Body of pancreas (tissue), 4 donors: Measurements from ENCODE around the gene FAU.

Experiments
- POLR2A ChIP-seq, 3 donors: fragments of 450-650 bp; IDR thresholded peaks; one replicate each; pipeline ENCODE4 v1.6.1; 2016; ENCODE audit warnings: antibody characterized with exemption in 3 of 3, mild to moderate bottlenecking in 2 of 3
- TF ChIP-seq, protein P1 (sequence below), 7 experiments: fragments of 450-650 bp in 4 of 7; fragments of 200-600 bp in 3 of 7; sonication (generic) in 3 of 7; IDR thresholded peaks; one replicate each; pipeline ENCODE4 v1.5.1; 2016 to 2019; ENCODE audit warnings: antibody characterized with exemption in 7 of 7

DNA sequence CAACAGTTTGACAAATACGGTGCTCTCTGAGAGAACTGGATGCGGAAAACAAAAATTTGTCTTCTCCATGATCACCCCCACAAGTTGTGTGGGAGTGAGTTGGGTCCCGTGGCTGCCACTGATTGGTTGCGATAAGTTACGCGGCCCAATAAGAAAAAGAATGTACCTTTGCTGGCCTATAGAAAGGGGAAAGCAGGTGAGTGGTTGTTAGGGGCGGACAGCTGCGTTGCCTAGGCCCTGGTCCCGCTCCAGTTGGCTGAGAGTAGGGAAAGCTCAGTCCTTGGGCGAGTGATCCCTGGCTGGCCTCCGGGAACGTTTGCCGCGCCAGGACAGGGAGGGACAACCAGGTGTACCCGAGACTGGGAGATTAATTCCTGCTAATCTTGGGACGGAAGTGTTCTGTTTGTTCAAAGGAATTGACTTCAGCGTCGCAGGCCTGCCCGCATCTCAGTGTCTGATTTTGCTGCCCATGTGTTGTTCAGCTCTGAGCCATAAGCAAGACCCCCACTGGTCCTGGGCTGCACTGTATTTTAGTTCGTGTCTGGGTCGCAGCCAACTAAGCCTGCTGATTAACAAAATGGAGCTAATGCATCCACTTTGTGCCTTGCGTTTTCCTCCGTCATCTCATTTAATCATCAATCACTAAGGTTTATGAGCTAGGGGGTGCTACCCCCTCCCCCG is 13.2 kb upstream of the FAU start:
- TF ChIP-seq, protein P1, sequence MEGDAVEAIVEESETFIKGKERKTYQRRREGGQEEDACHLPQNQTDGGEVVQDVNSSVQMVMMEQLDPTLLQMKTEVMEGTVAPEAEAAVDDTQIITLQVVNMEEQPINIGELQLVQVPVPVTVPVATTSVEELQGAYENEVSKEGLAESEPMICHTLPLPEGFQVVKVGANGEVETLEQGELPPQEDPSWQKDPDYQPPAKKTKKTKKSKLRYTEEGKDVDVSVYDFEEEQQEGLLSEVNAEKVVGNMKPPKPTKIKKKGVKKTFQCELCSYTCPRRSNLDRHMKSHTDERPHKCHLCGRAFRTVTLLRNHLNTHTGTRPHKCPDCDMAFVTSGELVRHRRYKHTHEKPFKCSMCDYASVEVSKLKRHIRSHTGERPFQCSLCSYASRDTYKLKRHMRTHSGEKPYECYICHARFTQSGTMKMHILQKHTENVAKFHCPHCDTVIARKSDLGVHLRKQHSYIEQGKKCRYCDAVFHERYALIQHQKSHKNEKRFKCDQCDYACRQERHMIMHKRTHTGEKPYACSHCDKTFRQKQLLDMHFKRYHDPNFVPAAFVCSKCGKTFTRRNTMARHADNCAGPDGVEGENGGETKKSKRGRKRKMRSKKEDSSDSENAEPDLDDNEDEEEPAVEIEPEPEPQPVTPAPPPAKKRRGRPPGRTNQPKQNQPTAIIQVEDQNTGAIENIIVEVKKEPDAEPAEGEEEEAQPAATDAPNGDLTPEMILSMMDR (IDR thresholded peaks at IDR 0.05) = peak in 1 of 7 experiments; percentile 15
- peak in 1 of 3 donors; percentile 39 for TF ChIP-seq POLR2A (IDR thresholded peaks at IDR 0.05)
